LNCaP clone FGC (cell line): ENCODE data around the gene TSPAN32.
"Not testable (repeated sequence)": the region's sequence is repeated elsewhere in the genome, so short reads cannot be mapped to it uniquely, and the experiment has no call there.

Experiments used
- DNase-seq: peaks from one replicate; pipeline ENCODE4 v3.0.0-alpha.2; 2011; ENCODE audit warnings: low read depth
- H3K4me3 ChIP-seq: 2 replicates; pipeline ENCODE4 v1.5.1; 2011; ENCODE audit warnings: mild to moderate bottlenecking, low read depth, low read length, control low read depth
- CTCF ChIP-seq: IDR thresholded peaks from 2 replicates; pipeline ENCODE4 v1.5.1; 2012; ENCODE audit warnings: mild to moderate bottlenecking; ENCODE audit not compliant: control insufficient read depth, insufficient read depth; ENCODE audit errors: extremely low read depth

Gene TSPAN32

GRCh38 chr11:2348986-2349385 is 47.2 kb downstream of the TSPAN32 start:
- no peak for TF ChIP-seq CTCF
- H3K4me3 ChIP-seq, result no peak overlapping the region
- no peak for DNase-seq

- no peak overlapping the region for H3K4me3 ChIP-seq
- no peak for DNase-seq
- TF ChIP-seq CTCF, result no peak
Measured at GRCh38 chr11:2351701-2352100, 49.9 kb downstream of the TSPAN32 start.

GRCh38 chr11:2352420-2352819 is 50.6 kb downstream of the TSPAN32 start:
- DNase-seq, result no peak
- no peak overlapping the region for H3K4me3 ChIP-seq
- TF ChIP-seq CTCF, result no peak

GRCh38 chr11:2355000-2355644 is 53.3 kb downstream of the TSPAN32 start:
- DNase-seq, result no peak
- no peak for TF ChIP-seq CTCF

GRCh38 chr11:2357246-2357645 is 55.4 kb downstream of the TSPAN32 start:
- TF ChIP-seq CTCF, result no peak

More at GRCh38 chr11:2355000-2355644, 53.3 kb downstream of the TSPAN32 start:
- no peak overlapping the region for H3K4me3 ChIP-seq

GRCh38 chr11:2357651-2358050 is 55.8 kb downstream of the TSPAN32 start:
- not testable (repeated sequence) for H3K4me3 ChIP-seq, DNase-seq

More at GRCh38 chr11:2357246-2357645, 55.4 kb downstream of the TSPAN32 start:
- H3K4me3 ChIP-seq, result no peak overlapping the region
- no peak for DNase-seq

- no peak for DNase-seq
- no peak overlapping the region for H3K4me3 ChIP-seq
- no peak for TF ChIP-seq CTCF
Measured at GRCh38 chr11:2358754-2359442, 57.1 kb downstream of the TSPAN32 start.
